NCI-H1436 treated with DMSO at 0.1 percent for 48 hours (cell line): Measurements from ENCODE around the gene DNAH17.
A peak's percentile ranks its signal among the peaks of the same experiment; 100 is the strongest.

ENCODE experiments used
- DNase-seq: peaks from one replicate; lab custom pipeline; 2025; lab: John Stamatoyannopoulos, UW

Gene DNAH17

GRCh38 chr17:78428836-78429617 lies 148.2 kb downstream of the DNAH17 start:
- no peak for DNase-seq

GRCh38 chr17:78428025-78428575 lies 149.1 kb downstream of the DNAH17 start:
- DNase-seq = no peak

DNA sequence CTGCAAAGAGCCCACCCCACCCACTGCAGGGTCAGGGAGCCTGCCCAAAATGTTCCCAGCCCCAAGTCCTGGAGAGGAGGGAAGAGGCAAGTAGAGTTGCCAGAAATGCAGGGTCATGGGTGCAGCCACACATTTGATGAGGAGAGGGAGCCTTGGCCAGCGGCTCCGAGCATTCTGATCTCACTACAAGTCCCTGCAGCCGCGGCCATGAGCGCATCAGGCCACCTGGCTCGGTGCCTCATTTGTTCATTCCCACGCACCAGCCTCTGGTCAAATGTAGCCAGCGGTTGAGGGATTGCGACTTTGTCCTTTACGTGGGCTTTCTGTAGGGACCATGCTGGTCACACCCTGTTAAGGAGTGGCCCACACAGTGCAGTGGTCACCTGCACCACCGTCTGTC lies 150.1 kb downstream of the DNAH17 start:
- DNase-seq = no peak

- DNase-seq = no peak
Measured at GRCh38 chr17:78426293-78426879, 150.8 kb downstream of the DNAH17 start.

- DNase-seq = no peak
Measured at GRCh38 chr17:78425429-78425828, 151.8 kb downstream of the DNAH17 start.

GRCh38 chr17:78423961-78424675 lies 153.1 kb downstream of the DNAH17 start:
- DNase-seq = no peak

- no peak for DNase-seq
Measured at GRCh38 chr17:78422872-78423588, 154.2 kb downstream of the DNAH17 start.

DNA sequence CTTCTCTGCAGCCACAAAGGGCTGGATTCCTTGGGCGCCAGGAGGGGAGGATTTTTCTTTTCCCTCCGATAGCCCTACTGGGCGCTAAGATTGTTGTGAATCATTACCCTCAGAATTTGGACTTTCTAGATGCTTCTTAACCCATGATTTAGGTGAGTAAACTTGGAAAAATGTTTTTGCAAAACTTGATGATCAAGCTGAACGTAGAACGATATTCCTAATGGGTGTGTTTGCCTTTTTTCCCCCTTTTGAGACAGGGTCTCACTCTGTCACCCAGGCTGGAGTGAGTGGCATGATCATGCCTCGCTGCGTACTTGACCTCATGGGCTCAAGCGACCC lies 155.0 kb downstream of the DNAH17 start:
- DNase-seq = no peak

- DNase-seq = no peak
Measured at GRCh38 chr17:78421534-78422266, 155.5 kb downstream of the DNAH17 start.

DNA sequence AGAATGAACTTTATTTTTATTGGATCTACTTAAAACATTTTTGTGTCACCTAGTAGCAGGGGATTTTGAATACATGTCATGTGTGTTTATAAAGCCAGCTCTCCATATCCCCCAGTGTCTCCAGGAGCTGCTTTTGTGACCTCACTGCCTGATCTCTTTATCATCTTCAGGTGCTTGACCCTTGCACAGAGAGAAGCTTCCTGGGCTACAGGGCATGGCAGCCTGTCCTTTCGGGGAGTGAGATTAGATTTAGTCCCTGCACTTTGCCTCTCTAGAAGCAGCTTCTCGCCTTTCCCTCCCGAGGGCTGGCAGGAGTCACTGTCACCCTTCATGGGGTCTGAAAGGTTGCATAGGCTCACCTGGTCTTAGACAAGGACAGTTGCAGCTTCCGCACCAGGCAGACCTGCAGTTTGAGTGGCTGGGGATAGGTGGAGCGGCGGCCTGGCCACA lies 156.1 kb downstream of the DNAH17 start:
- no peak for DNase-seq

DNA sequence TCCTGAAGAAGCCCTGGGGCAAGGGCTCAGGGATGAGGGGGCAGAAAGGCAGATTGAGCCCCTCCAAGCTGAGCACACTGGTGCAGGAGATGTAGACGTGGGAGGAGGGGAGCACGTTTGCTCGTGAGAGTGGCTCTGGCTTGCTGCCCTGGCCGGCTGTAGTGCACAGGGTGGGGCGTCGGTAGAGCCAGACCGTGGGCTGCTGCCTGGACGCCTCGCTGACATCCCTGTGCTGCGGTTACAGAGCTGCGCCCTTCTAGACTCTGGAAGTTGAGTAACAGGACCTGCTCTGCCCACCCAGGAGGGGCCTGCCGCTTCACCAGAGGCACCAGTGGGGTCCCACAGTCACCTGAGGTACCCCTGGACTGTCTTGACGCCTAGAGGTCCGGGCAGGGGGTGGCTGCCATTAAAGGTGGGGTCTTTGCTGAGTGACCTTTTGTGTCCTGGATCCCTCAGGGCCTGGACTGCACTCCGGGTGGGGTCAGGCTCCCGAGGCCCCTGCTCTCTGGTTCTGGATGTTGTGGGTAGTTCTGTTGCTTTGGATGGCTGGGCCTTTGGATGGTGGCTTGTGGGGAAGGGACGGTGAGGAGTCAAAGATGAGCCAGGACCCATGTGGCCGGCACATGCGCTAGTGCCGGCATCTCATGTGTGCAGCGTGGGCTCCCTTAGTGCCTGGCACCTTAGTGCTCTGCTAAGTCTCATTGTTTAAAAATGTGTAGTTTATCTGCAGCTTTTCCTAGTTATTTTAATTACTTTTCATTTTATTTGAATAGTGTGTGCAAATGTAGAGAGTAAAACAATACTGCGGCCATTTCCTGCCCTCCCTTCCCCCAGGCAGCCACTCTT lies 157.0 kb downstream of the DNAH17 start:
- DNase-seq = no peak

DNA sequence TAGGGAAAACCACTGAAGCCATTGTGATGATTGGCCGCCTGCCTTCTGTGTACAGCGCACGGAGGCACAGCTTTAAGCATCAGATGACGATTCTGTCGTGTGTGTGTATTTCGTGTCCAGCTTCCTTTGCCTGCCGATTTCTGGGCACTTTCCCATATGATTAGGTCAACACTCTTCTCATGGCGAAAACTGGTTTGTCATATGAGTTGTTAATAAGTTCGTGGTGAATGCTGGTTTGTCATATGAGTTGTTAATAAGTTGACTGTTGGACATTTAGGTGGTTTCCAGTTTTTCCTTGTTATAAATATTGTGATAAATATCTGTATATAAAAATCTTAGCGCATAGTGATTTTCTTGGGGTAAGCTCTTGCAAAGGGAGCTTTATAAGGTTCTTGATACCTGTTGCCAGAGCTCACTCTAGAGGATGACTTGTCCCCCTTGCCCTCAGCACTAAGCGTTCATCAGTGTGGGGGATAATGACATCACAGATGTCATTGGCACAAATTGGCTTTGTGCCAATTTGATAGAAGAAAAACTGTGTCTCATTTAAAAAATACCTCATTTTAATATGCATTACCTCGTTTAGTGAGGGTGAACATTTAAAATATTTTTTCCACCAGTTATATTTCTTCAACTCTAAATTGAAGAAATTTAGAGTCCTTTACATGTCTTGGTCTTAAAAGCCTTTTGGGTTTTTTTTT lies 158.7 kb downstream of the DNAH17 start:
- DNase-seq = no peak

- DNase-seq = no peak
Measured at GRCh38 chr17:78417531-78417909, 159.7 kb downstream of the DNAH17 start.

- DNase-seq = peak; percentile 13
Measured at GRCh38 chr17:78416791-78417530, 160.2 kb downstream of the DNAH17 start.

GRCh38 chr17:78415821-78416711 lies 161.1 kb downstream of the DNAH17 start:
- DNase-seq = no peak

GRCh38 chr17:78414178-78415162 lies 162.7 kb downstream of the DNAH17 start:
- DNase-seq = no peak

- peak; percentile 22 for DNase-seq
Measured at GRCh38 chr17:78412403-78412802, 164.8 kb downstream of the DNAH17 start.
